GM12892 (cell line): ENCODE data around the gene C21orf91.

Experiments used
- POLR2A ChIP-seq: IDR thresholded peaks from 2 replicates; pipeline ENCODE4 v1.6.1; 2011; ENCODE audit warnings: low read depth, low read length, control low read depth
- TAF1 ChIP-seq: IDR thresholded peaks from 2 replicates; pipeline ENCODE4 v1.6.1; 2011; ENCODE audit warnings: low read depth, mild to moderate bottlenecking, control low read depth, low read length, borderline replicate concordance

DNA sequence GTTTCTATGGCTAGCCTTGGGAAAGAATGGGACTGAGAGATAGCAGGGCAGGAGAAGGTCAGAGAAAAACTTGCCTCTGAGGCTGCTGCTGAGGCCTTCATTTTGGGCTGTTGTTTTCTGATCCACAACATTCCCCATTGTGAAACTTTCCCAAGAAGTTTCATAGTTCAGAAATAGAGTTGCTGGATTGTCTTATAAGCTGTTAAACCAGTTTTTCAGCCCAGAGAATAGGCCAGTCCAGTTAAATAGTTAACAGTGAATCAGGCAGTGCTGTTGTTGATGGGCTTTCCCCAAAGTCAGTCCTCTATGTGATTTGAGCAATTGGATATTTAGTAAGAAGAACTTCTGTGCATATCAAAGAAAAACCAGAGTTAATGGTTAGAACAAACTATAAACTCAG lies 77.0 kb downstream of the C21orf91 start:
- TF ChIP-seq POLR2A, result no peak
- TF ChIP-seq TAF1, result no peak
